GM18526 (cell line): ENCODE results near the gene STPG4.

ENCODE experiments used
- POLR2A ChIP-seq: IDR thresholded peaks from 3 replicates; pipeline ENCODE4 v1.6.1; 2011; ENCODE audit not compliant: insufficient read length; ENCODE audit errors: extremely low read depth

STPG4 gene

GRCh38 chr2:47109007-47109375 is 46.1 kb downstream of the STPG4 start:
- TF ChIP-seq POLR2A: no peak

GRCh38 chr2:47098953-47099352 is 56.2 kb downstream of the STPG4 start:
- no peak for TF ChIP-seq POLR2A

- no peak for TF ChIP-seq POLR2A
Measured at GRCh38 chr2:47097563-47097962, 57.5 kb downstream of the STPG4 start.

GRCh38 chr2:47096451-47096850 is 58.7 kb downstream of the STPG4 start:
- TF ChIP-seq POLR2A: no peak

DNA sequence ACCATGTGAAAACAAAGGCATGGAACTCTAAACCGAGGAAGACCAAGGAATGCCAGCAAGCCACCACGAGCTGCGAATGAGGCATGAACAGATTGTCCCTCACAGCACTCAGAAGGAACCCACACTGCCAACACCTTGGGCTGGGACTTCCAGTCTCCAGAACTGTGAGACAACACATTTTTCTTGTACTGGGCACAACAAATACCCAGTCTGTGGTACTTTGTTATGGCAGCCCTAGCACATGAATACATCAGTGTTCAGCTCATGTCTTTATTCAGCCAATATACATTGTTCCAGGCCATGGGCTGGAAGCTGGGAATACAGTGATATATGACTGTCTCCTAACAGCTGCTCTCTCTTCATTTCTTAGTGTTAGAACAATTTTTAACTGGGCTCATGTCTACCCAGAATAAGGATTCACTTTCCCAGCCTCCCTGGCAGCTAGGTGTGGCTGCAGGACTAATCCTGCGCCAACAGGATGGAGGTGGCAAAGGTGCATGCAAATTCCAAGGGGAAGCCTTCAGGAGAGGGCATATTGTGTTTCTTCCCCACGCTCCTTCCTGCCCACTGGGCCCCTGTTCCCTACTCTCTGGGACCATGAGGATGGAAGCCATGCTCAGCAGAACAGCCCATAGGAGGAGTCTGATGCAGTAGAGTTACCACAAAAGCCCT is 59.6 kb downstream of the STPG4 start:
- no peak for TF ChIP-seq POLR2A

- no peak for TF ChIP-seq POLR2A
Measured at GRCh38 chr2:47094511-47095142, 60.5 kb downstream of the STPG4 start.

GRCh38 chr2:47093626-47094025 is 61.5 kb downstream of the STPG4 start:
- TF ChIP-seq POLR2A: no peak

DNA sequence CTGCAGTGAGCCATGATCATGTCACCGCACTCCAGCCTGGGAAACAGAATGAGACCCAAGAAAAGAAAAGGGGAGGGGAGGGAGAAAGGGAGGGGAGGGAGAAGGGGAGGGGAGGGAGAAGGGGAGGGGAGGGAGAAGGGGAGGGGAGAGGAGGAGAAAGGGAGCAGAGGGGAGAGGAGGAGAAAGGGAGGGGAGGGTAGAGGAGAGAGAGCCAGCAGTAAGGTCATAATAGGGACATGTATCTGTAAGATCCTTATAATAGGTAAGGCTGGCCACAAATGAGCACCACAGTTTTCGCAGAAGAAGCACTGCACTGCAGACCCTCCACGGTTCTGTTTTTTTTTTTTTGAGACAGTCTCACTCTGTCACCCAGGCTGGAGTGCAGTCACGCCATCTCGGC is 62.6 kb downstream of the STPG4 start:
- no peak for TF ChIP-seq POLR2A

GRCh38 chr2:47091118-47091517 is 64.0 kb downstream of the STPG4 start:
- TF ChIP-seq POLR2A: no peak

DNA sequence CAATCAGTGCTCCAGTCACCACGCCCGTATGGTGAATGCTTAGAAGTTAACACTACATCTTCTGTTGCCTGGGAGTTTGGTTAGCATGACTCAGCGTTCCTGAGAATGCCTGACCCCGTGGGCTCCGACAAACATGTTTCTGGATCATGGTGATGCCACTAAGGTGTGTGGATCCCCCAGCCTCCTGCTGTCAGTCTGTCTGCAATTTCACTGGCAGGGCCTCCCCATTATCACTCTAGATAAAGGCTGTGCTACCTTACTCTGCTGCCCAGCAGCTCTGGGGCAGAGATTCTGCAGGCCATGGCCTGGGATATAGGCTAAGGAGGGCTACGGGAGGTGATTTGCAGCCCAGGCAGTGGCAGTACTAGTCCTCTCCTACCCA is 66.0 kb downstream of the STPG4 start:
- no peak for TF ChIP-seq POLR2A

DNA sequence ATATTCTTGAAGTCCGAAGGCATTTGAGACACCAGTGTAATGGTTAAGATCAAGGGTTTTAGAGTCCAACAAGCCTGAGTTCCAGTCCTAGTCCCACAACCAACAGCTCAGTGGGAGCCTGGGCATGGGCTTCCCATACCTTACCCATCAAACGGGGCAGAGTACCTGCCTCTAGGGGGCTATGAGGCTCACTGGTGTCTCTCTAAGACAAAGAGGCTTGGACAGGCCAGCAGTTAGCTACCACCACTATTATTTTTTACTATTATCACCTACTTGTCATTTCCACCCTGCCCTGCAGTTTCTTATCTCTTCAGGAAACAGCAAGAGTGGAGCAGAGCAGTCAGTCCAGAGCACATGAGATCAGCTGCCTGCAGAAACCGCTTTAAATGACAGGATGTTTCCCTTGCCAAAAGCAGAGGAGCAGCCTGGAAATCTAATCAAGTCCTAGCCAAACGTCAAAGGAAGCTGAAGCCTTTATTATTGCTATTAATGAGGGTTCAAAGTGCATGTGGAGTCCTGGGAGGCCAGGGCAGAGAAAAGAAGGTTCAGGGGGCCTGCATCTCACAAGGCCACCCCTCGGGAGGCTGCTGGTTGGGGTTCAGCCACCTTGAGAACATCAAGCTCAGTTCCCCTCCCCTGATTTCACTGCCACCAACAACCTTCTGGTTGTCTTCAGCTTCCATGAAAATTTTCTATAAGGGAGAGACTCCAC is 66.6 kb downstream of the STPG4 start:
- no peak for TF ChIP-seq POLR2A

DNA sequence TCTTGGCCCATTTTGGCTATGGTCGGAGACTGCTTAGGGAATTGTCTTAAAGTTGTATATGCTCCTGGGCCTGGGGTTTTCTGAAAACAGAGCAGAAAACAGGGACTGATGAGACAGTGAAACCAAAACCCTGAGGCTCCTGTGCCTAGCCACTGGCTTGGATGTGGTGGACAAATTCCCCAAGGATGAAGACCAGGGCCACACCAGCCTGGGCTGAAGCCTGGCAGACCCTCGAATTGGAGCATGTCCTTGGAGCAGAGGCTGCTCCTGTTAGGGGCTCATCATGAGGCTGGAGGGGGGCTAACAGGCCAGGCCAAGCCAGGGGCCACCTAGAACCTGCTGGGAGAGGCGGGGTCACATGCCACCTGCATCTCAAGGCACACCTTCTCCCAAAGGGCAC is 68.1 kb downstream of the STPG4 start:
- no peak for TF ChIP-seq POLR2A

DNA sequence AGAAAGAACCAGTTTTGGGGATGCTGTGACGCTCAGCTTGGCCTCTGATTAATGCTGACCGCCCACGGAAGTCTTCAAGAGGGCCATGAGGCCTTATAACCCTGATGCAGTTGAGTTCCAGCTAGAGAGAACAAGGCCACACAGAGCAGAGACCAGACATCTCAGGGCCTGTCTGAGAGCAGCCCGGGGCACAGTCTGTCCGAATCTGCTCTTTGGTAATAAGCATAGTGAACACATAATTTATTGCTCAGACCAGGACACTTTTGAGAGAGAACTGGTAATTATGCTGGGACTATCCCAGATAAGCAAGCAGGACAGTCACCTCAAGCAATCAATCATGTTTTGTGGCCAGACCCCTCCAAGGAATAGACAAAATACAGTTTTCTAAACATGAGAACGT is 68.5 kb downstream of the STPG4 start:
- TF ChIP-seq POLR2A: no peak

DNA sequence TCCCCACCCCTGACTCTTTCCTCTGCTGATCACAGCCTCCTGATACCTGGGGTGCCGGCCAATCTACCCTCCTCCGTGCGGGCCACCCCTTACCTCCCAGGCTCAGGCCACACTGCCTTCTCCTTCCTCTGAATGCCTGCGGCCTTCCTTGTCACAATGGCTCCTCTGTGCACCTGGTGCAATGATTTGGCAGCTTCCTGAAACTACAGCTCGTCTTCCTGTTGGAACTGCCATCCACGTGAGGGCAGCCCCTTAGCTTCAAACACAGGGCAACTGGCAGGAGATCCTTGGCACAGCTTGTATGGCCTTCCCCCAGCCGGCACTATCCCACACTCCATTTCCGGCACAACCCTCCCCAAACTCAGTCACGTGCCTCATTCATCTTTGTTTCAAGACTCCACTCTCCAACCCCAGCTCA is 69.0 kb downstream of the STPG4 start:
- TF ChIP-seq POLR2A: no peak

GRCh38 chr2:47083886-47084687 is 71.0 kb downstream of the STPG4 start:
- TF ChIP-seq POLR2A: no peak

DNA sequence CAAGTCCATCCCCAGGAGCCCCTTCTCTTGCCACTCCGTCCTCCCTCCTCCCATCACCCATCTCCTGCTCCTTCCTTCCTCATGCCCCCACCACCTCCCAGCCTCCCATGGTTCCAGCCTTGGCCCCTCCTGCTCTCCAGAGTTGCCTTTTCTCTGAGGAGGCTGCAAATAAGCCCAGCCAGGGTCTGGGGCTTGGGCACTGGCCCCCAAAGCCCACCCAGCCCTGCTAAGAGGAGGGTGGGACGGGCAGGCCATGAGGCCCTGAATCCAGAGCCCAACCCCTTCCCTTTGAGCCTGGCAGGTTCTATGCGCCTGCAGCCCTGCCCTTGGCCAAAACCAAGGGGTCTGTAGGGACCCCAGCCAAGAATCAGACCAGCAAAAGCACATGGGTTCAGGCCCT is 71.6 kb downstream of the STPG4 start:
- TF ChIP-seq POLR2A: no peak

DNA sequence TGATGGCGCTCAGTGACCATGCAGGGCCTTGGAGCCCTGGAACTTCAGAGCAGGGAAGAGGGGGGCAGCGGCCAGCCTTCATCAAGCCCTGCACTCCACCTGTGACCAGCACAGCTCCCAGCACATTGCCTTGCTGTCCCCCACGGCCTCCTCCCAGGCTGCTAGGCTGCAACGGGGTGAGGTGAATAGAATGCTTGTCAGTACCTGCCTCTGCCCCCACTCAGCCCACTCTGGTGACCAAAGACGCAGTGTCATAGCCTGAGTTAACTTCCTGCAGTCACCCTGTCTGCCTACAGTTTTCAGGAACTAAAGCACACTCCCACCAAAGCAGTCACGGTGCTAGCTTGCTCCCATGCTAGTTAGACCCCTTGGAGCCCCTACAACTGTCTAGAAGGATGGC is 72.1 kb downstream of the STPG4 start:
- no peak for TF ChIP-seq POLR2A
